AG04450 (cell line): ENCODE results near the gene HIF3A. TPM values are rescaled to one million over a fixed set of nuclear protein-coding genes. Genes with fewer than 3 reads are reported as not detected.
A peak's percentile ranks its signal among the peaks of the same experiment; 100 is the strongest.
"Not testable (repeated sequence)": the region's sequence is repeated elsewhere in the genome, so short reads cannot be mapped to it uniquely, and the experiment has no call there.

ENCODE experiments used
- CTCF ChIA-PET: fragments of 300-600, 350-600 bp; formaldehyde crosslinking; extraction: SDS; loops from one replicate; lab custom pipeline; 2022; ENCODE audit warnings: antibody characterized with exemption, inconsistent platforms; lab: Charles Lee
- POLR2A ChIA-PET: fragments of 350-600 bp; formaldehyde crosslinking; extraction: SDS; loops from one replicate; lab custom pipeline; 2021; ENCODE audit warnings: antibody characterized with exemption, inconsistent platforms; lab: Yijun Ruan, JAX
- DNase-seq: peaks from one replicate; pipeline ENCODE4 v3.0.0-alpha.2; 2011; ENCODE audit warnings: low read depth, low spot score
- H3K27ac ChIP-seq: one replicate; pipeline ENCODE4 v1.5.1; 2012; ENCODE audit warnings: low read depth, low read length, control low read depth
- H3K27me3 ChIP-seq: one replicate; pipeline ENCODE4 v1.6.0; 2012; ENCODE audit warnings: low read length; ENCODE audit not compliant: control insufficient read depth, insufficient read depth
- H3K4me3 ChIP-seq: 2 replicates; pipeline ENCODE4 v1.5.1; 2011; ENCODE audit warnings: mild to moderate bottlenecking, low read depth, low read length, control low read depth
- H3K9me3 ChIP-seq: 2 replicates; pipeline ENCODE4 v1.5.1; 2012; ENCODE audit warnings: low read length; ENCODE audit not compliant: control insufficient read depth, insufficient read depth
- CTCF ChIP-seq: IDR thresholded peaks from 2 replicates; pipeline ENCODE4 v1.5.1; 2011; ENCODE audit warnings: low read depth, low read length, control low read depth, inconsistent platforms
- polyA plus RNA-seq: library from polyadenylated mRNA; depleted of rRNA; stranded (reverse); fragments of >200 nt; gene quantifications from 2 replicates; pipeline ENCODE4 v1.2.3, GENCODE V29; 2011

HIF3A gene
- polyA plus RNA-seq, 1 experiment = 0.21 TPM

GRCh38 chr19:46317339-46317738, 20.5 kb downstream of the HIF3A start:
- CTCF ChIA-PET = no interaction called here
- POLR2A ChIA-PET = no interaction called here
- no peaks in the 10 kb centered on the region for H3K9me3 ChIP-seq
- TF ChIP-seq CTCF = no peak
- H3K4me3 ChIP-seq = no peak overlapping the region
- no peak for DNase-seq
- H3K27ac ChIP-seq = peak overlapping the region; percentile 21
- H3K27me3 ChIP-seq = no peaks in the 10 kb centered on the region

GRCh38 chr19:46319613-46320012, 22.8 kb downstream of the HIF3A start:
- H3K4me3 ChIP-seq = no peak overlapping the region
- no peak for DNase-seq
- POLR2A ChIA-PET = no interaction called here
- no peaks in the 10 kb centered on the region for H3K9me3 ChIP-seq
- no peak for TF ChIP-seq CTCF
- no peak overlapping the region for H3K27ac ChIP-seq
- H3K27me3 ChIP-seq = no peaks in the 10 kb centered on the region
- CTCF ChIA-PET = no interaction called here

GRCh38 chr19:46320559-46320958, 23.7 kb downstream of the HIF3A start:
- H3K27me3 ChIP-seq = no peaks in the 10 kb centered on the region
- POLR2A ChIA-PET = no interaction called here
- DNase-seq = no peak
- peaks cover 4% of the 10 kb centered on the region for H3K9me3 ChIP-seq
- CTCF ChIA-PET = interaction anchor here (0.6 kb wide), 1 partner anchor 185 kb away, joined by 3 read pairs; no protein-coding TSS in a partner anchor
- TF ChIP-seq CTCF = no peak
- H3K27ac ChIP-seq = no peak overlapping the region
- H3K4me3 ChIP-seq = no peak overlapping the region

- ChIA-PET CTCF (interaction anchor here (1.0 kb wide), 1 partner anchor 41 kb away, joined by 6 read pairs; no protein-coding TSS in a partner anchor), POLR2A (no interaction called here)
- no peaks in the 10 kb centered on the region for H3K27me3 ChIP-seq
- no peak for TF ChIP-seq CTCF
- no peak for DNase-seq
- H3K27ac ChIP-seq = no peak overlapping the region
- no peak overlapping the region for H3K4me3 ChIP-seq
- peaks cover 13% of the 10 kb centered on the region for H3K9me3 ChIP-seq
Measured at GRCh38 chr19:46321653-46322052, 24.8 kb downstream of the HIF3A start.

- H3K27ac ChIP-seq, H3K27me3 ChIP-seq, POLR2A ChIA-PET, CTCF ChIA-PET, H3K4me3 ChIP-seq, DNase-seq: not testable (repeated sequence)
- peaks cover 27% of the 10 kb centered on the region for H3K9me3 ChIP-seq
Measured at GRCh38 chr19:46323227-46323626, 26.4 kb downstream of the HIF3A start.
